Right renal cortex interstitium (tissue), 3 donors: Measurements from ENCODE around the gene ERF. TPM values are rescaled to one million over a fixed set of nuclear protein-coding genes. Genes with fewer than 3 reads are reported as not detected.

ENCODE experiments used
- polyA plus RNA-seq, 3 donors: library from polyadenylated mRNA; unstranded; fragments of 120-200 nt; gene quantifications; one replicate each; pipeline ENCODE4 v1.2.1, GENCODE V29; 2013; ENCODE audit not compliant: insufficient read length in 3 of 3

The ERF gene
- polyA plus RNA-seq, 3 donors, result 50.1 to 63.8 (median 56.2) TPM

Other genes with a start within 250 kb of the ERF start
- gene GRIK5, start 184.9 kb downstream of the ERF start, polyA plus RNA-seq, result 10 to 100 TPM; 19.1 to 20.0 (median 19.4) TPM
- gene ZNF574, start 179.0 kb downstream of the ERF start, polyA plus RNA-seq, result 10 to 100 TPM; 12.1 to 15.1 (median 14.0) TPM
- gene POU2F2, start 122.7 kb downstream of the ERF start, polyA plus RNA-seq, result 1 to 10 TPM in 2 of 3 donors, under 1 TPM in 1; 0.72 to 1.3 (median 1.1) TPM
- gene DEDD2, start 37.5 kb downstream of the ERF start, polyA plus RNA-seq, result 10 to 100 TPM; 21.8 to 25.7 (median 22.3) TPM
- 1 to 10 TPM; 7.4 to 8.9 (median 8.3) TPM for gene ZNF526, start 34.8 kb downstream of the ERF start, polyA plus RNA-seq
- gene GSK3A, start 12.5 kb downstream of the ERF start, polyA plus RNA-seq, result 10 to 100 TPM; 67.9 to 72.6 (median 69.1) TPM
- gene CIC, start 14.1 kb upstream of the ERF start, polyA plus RNA-seq, result 10 to 100 TPM; 34.0 to 42.0 (median 39.2) TPM
- gene PRR19, start 47.0 kb upstream of the ERF start, polyA plus RNA-seq, result 1 to 10 TPM in 2 of 3 donors, under 1 TPM in 1; 0.86 to 1.6 (median 1.3) TPM
- 10 to 100 TPM; 77.1 to 83.4 (median 80.5) TPM for gene PAFAH1B3, start 47.5 kb upstream of the ERF start, polyA plus RNA-seq
- under 1 TPM; 0.61 to 0.97 (median 0.72) TPM for gene TMEM145, start 58.2 kb upstream of the ERF start, polyA plus RNA-seq
- gene MEGF8, start 70.5 kb upstream of the ERF start, polyA plus RNA-seq, result 10 to 100 TPM; 36.3 to 37.9 (median 36.7) TPM
- gene CNFN, start 135.2 kb upstream of the ERF start, polyA plus RNA-seq, result 1 to 10 TPM in 1 of 3 donors, under 1 TPM in 2; 0.94 to 1.4 (median 0.96) TPM
- 10 to 100 TPM in 1 of 3 donors, 1 to 10 TPM in 2; 8.2 to 11.4 (median 9.1) TPM for gene LIPE, start 172.3 kb upstream of the ERF start, polyA plus RNA-seq
- under 1 TPM in 2 of 3 donors, not detected in 1; 0.17 to 0.23 TPM for gene CXCL17, start 187.8 kb upstream of the ERF start, polyA plus RNA-seq